ENCODE data around the gene SEC22C.
A peak's percentile ranks its signal among the peaks of the same experiment; 100 is the strongest.
"Not testable (repeated sequence)": the region's sequence is repeated elsewhere in the genome, so short reads cannot be mapped to it uniquely, and the experiment has no call there.

Gene SEC22C, protein sequence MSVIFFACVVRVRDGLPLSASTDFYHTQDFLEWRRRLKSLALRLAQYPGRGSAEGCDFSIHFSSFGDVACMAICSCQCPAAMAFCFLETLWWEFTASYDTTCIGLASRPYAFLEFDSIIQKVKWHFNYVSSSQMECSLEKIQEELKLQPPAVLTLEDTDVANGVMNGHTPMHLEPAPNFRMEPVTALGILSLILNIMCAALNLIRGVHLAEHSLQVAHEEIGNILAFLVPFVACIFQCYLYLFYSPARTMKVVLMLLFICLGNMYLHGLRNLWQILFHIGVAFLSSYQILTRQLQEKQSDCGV

DNA sequence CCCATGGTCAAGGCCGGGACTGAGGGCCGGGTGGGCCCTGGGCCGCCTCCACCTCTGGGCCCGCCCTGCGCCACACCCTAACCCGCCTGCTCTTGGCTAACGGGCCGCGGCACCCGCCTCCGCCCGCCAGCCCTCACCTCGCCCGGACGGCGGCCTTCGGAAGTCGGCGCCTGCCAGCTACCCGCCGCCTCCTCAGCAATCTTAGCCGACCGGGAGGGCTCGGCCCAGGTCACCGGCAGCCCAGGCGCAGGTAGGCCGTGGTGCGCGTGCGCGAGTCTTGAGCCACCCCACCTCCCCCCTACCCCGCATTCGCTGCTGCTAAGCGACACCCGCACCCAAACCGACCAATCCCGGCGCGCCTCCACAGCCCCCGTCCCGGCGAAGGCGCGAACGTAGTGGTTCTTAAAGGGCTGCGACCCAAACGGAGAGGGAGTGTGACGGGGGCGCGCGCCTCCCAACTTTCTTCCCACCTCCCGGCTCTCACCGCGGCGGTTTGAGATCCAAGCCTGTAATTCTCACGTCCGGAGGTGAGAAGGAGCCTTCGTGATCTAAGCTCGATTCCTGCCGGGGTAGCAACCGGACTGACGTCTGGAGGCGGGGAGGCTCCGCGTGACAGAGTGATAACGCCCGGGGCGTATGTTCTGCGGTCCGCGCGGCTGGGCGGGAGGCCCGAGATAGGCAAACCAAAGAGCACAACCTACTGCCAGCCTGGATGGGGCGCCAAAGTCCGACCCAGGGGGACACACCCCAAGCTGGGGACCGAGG, at the start of gene SEC22C:
Gene SEC22C, minus strand, starts transcription at position 259 of the 765 bp plus-strand sequence. CDS start 12,921 bp downstream, outside the sequence.
- DNase-seq: peak; percentile 80

DNA sequence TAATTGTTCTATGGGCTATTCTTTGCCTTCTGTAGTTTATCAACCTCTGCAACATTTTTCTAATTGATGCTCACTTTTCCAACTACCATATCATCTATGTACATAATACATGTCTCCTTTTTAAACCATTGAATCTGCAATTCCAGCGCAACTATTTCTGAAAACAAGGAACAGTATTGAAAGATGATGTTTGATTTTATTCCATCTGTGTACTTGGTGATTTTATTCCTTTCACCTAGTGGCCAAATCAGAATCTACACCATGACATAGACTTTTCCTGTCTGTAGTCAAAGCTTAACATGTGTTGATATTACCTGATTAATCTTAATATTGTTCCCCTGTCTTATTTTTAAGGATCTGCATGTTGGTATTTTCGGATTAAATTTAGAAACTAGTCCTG, 31.7 kb upstream of the SEC22C start:
- DNase-seq: no peak

DNA sequence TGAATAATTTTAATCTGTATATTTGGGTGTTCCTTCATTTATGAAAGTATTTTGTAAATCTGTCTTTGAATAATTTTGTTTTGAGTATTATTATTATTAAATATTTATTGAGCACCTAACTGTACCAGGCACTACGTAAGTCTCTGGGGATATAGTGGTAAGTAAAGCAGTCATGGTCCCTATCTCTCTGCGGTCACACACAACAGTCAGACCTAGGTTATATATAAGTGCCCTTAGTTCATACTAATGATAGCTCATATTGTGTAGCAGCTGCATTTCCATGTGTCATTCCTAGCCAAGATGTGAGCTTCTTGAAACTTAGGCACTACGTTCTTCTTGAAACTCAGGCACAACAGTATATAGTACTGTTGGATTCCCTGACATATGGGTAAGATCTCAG, 31.2 kb upstream of the SEC22C start:
- DNase-seq: no peak

DNA sequence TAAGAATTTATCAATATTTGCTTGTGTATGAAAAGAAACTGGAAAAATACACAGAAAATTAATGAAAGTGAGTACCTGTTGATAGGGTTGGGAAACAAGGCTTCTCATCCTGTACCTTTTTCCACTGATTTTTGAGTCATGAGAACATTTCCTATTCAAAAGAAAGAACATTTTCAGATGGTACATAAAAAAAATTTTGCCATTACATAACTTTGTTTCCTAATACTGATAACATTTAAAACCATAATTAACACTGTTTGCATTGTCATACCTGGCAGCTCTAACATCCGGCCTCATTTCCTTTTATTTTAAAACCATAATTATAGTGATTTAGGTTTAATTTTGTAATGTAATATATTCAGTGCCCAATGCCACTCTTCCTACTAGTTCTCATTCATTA, 30.4 kb upstream of the SEC22C start:
- DNase-seq: no peak

DNA sequence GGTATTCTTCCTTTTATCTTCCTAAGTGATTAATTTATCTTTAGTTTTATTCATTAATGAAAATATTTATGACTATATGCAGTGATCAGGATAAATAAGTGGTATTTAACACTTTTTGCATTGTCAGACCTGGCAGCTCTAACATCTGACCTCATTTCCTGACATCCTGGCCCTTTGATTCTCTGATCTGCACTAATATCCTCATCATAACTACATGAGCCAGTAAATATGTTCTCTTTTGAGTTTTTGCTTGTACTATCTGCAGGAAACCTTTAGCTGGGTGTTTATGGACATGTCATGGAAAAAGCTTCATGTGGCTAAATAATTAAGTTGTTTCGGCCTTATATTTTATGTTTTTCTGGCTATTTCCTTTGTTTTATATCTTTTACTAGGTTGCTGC, 29.2 kb upstream of the SEC22C start:
- DNase-seq: no peak

DNA sequence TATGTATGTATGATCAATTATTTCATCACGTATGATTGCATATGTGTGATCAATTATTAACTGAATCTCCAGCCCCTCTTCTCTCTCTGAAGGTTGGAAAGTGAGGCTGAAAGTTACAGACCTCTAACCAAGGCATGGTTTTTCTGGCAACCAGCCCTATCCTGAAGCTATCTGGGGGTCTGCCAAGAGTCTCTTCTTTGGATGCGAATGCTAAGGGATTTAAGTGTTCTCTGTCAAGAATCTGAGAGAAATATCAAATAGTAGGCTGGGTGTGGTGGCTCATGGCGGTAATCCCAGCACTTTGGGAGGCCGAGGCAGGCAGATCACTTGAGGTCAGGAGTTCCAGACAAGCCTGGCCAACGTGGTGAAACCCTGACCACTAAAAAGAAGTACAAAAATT, 26.8 kb upstream of the SEC22C start:
- DNase-seq: no peak

DNA sequence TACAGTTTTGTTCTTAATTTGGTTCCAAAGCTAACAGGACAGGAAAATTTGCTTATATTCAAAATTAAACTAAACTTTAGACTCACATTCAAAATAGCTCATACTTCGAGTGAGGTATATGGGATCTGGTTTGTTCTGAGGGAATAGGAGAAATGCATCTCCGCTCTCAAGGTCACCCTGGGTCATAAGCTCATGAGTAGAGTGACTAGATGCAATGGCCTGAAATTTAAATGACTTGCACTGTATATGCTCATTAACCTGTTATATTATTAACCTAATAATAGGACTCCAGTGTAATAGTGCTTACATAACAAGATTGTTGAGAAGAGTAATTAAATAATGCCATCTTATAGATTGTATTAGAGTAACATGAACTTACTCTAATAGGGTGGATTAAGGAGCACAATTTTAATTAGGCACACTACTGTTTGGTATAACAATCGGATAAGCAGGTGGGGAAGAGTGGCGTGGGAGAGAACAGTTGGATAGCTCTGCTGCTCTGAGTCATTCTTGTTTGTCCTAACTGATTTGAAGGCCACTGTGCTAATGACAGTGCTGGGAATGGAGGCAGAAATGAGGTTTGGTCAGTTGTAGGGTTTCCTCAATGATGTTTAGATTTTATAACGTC, 23.9 kb upstream of the SEC22C start:
- no peak for DNase-seq

DNA sequence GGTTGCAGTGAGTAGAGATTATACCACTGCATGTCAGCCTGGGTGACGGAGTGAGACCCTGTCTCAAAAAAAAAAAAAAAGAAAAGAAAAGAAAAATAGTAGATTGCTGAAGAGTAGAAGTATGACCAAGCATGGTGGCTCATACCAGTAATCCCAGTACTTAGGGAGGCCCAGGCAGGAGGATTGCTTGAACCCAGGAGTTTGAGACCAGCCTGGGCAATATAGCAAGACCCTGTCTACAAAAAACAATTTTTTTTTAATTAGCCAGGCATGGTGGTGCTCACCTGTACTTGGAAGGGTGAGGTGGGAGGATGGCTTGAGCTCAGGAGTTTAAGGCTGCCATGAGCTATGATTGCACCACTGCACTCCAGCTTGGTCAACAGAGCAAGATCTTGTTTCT, 21.2 kb upstream of the SEC22C start:
- no peak for DNase-seq

DNA sequence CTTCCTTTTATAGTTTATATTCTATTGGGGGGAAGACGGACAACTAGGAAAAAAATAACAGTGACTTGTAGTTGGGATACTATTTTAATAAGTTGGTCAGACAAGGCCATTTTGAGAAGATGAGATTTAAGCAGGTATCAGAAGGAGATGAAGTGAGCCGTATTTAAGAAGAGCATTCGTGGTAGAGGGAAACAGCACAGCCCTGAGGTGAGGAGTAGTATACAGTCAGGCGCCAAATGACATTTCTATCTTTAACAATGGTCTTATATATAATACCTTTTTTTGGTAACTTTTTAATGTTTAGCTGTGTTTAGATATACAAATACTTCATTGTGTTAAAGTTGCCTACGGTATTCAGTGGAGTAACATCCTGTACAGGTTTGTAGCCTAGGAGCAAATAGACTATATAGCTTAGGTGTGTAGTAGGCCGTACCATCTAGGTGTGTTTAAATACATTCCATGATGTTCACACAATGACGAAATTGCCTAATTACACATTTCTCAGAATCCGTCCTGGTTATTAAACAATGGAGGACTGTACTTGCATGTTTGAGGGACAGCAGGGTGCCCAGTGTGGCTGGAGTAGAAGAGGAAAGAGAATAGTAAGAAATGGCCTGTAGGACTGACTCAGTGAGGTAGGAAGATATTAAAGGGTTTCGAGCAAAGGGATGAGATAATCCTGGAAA, 20.3 kb upstream of the SEC22C start:
- no peak for DNase-seq

DNA sequence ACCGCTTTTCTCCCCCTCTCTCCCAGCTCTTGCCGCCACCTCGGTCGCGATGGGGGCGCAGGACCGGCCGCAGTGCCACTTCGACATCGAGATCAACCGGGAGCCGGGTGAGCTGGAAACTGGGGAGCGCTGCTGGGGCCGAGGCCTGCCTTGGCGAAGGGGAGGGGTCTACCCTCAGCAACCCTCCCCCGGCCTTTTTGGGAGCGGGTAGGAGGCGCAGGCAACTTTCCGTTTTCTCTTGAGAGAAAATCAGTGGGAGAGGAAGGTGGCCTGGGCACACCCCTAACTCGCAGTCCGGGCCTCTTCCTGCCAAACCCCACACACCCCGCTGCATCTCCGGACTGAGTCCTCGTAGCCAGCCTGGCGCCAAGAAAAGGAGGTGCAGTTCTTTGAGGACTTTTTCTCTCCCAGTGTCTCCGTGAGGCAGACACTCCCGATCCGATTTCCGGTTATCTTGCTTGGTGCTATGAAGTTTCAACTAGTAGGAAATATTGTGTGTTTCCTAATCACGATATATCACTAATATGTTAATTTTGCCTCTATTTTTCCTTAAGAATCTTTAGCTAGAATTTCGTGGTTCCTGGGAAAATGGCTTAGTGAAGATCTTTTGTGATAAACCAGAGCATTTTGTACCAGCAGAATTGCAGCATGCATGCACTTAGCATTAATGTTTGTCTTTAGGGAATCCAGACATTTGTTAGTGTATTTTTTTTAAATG, 19.4 kb upstream of the SEC22C start:
- peak; percentile 9 for DNase-seq

DNA sequence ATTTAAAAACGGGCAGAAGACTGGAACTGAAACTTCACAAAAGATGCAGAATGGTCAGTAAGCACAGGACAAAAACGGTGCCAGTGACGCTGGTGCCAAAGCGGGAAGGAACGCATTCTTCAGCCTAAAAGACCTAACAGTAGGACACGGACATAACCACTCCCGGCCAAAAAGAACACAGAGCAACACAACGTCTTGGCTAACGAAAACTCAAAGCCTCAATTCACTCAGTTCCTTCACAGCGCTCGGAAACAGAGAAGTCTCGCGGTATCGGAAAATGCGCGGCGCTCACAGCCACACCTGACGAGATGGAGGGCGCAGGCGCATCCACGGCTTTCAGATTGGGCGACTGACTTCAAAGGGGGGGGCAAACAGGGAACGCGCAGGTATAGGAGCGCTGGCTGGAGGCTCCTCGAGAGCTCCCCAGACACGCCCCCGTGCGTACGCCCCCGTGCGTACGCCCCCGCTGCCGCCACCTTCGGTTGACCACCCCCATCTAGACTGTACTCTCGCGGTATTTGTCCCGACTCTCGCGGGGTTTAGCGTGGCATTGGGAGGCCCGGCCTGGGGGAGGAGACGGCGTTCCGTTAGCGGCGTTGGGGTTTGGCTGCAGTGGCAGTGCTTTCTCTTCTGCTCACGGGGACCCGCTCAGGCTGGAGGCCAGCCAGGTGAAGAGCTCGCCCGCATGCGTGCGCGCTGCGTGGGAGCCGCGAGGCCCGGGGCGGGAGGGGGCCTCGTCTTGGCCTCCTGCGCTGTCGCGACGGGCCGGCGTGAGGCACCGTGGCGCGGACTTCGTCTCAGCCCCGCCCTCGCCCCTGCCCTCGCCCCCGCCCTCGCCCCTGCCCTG, 18.6 kb upstream of the SEC22C start, which contains the start of gene NKTR:
Gene NKTR, plus strand, starts transcription at position 576 of the 847 bp plus-strand sequence. CDS start 321 bp downstream, outside the sequence.
- peak; percentile 85 for DNase-seq

DNA sequence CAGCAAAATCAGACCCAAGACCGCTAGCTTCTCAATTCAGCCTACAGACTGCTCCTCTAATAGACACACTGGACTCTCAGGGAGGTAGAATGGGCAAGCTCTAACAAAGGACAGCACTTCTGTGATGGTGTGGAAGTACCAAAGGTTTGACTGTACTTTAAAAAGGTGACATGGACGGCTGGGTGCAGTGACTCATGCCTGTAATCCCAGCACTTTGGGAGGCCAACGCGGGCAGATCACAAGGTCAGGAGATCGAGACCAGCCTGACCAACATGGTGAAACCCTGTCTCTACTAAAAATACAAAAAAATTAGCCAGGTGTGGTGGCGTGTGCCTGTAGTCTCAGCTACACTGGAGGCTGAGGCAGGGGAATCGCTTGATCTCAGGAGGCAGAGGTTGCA, 15.3 kb upstream of the SEC22C start:
- not testable (repeated sequence) for DNase-seq

DNA sequence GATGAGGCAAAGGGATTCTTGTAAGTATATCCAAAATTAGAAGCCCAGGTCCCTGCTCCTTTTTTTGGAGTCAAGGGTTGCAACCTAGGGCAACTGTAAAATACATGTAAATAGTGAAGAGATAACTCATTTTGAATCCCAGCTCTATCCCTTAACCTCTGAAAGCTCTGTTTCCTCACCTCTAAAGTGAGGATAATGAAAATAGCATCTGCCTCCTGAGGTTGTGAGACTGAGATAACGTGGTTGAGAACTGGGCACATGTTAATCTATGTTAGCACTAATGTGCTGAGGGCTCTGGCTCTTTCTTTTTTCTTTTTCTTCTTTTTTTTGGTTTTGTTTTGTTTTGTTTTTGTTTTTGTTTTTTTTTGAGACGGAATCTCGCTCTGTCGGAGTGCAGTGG, 13.9 kb upstream of the SEC22C start:
- no peak for DNase-seq

DNA sequence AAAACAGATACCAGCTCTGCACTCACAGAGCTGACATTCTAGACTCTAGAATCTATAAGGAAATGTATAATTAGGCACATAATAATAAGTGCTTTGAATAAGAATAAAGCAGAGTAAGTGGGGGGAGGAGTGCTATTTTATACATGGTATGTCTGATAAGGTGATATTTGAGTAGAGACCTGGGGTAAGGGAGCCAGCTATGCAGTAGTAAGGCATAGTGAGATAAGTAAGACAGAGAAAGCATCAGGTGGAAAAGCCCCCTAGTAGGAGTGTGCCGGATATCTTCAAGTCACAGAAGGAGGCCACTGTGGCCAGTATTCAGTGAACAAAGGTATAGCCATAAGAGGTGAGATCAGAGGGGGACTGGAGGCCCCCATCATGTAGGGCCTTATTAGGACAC, 11.9 kb upstream of the SEC22C start:
- DNase-seq: no peak

DNA sequence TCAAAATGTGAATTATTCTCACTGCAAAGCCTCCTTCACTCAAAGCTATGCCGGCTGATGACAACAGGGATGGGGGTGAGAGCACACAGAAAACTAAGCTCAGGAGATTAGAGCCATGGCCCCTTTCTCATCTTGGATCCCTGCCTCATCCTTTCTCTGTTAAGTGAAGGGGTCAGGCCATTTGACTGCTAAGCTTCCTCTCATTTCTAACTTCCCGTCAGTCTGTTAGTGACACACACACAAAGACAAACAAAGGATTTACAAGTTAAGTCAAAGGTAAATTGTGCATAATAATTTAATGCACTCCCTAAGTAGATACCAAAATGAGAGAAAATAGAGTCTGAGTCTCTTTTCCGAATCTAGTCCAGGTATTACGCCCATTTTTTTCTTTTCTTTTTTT, 10.0 kb upstream of the SEC22C start:
- no peak for DNase-seq

DNA sequence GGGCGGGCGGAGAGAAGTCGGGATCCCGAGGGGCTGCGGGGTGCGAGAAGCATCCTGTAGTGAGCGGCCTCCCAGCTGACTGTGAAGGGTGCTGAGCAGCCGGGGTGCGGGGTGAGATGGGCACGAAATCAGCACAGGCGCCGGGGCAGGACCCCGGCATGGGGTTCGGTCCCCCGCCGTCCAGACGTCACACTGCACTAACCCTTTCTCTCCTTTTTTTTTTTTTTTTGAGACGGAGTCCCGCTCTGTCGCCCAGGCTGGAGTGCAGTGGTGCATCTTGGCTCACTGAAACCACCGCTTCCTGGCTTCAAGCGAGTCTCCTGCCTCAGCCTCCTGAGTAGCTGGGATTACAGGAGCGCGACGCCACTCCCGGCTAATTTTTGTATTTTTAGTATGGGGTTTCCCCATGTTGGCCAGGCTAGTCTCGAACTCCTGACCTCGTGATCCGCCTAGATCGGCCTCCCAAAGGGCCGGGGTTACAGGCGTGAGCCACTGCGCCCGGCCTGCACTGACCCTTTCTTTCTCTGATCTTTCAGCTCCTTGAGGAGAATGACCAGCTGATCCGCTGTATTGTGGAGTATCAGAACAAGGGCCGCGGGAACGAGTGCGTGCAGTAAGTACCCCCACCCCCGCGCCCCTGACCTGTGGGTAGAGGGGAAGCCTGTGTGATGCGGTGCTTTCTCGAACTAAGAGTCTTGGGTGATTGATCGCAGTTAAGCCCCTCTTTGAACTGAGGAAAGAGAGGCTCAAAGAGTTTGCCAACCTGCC, 9.4 kb upstream of the SEC22C start:
- no peak for DNase-seq

DNA sequence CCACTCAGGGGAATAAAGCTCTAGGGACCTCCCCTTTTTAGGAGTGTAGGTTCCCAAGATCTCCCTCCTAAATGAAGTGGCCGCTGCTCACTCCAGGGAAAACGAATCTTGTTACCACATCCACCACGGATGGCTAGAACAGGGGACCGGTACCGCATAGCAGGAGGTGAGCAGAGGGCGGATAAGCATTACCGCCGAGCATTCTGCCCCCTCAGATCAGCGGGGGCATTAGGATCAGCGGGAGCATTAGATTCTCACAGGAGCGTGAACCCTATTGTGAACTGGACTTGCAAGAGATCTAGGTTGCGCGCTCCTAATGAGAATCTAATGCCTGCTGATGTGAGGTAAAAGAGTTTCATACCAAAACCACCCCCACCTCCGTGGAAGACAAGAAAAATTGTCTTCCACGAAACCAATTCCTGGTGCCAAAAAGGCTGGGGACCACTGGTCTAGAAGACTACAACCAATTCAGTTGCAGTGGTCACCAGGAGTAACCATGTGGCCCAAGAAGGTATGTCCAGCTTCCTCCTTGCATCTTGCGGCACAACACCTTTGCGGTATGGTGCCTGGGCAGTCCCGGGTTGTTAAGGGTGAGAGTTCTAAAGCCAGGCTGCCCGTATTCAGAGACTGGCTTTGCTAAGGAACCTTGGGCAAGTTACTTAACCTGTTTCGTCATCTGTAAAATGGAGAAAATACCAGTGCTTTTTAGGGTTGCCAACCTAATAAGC, 7.8 kb upstream of the SEC22C start:
- no peak for DNase-seq

DNA sequence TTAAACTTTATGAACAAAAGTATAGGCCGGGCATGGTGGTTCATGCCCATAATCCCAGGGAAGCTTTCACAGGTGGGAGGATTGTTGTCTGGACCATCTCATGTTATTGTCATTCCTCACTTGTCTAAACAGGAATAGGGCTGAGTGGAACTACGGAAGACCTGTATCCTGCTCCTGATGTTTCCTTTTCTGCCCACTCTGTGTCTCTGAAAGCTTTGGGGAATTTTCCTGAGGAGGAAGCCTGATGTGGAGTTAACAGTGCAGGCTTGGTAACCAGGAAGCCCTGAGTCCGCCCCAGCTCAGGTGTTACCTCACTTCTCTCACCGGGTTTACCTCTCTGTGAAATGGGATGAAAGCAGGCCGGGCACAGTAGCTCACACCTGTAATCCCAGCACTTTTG, 6.9 kb upstream of the SEC22C start:
- no peak for DNase-seq

DNA sequence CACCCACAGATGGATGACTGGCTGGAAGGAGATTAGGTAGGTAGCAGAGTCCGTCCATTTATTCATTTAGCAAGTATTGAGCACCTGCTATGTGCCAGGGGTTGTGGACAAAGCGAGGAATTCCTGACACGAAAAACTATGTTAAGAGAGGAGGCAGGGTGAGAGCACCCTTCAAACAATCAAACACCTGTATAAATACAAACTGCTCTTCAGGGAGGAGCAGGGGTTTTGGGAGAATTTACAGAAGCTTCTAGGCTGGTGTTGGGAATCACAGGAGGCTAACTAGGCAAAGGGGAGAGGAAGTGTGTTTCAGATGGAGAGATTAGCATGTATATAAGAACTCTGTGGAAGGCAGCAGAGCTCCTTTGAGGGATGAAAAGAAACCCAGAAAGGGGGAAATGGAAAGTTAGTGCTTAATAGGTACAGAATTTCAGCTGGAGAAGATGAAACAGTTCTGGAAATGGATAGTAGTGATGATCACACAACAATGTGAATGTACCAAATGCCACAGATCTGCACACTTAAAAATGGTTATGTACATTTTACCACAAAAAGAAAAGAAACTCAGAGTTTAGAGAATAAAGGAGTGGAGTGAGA, 805 bp upstream of the SEC22C start:
- DNase-seq: no peak

DNA sequence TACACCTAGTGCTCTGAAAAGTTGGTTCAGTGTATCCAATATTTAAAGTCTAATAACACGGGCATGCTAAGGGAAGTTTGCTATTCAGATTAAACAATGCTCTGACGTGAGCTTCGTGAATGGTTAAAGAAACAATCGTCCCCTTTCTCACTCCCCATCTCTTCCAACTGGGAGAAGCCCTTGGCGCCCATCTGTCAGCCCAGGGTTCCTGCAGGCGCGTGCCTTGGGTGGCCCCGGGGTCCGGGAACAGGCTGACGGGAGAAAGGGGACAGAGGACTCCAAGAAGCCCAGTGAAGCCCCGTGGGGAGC, 413 bp downstream of the SEC22C start:
- no peak for DNase-seq

Data from NCI-H1694 treated with DMSO at 0.1 percent for 48 hours (cell line).